HCT116 (cell line): ENCODE results near the gene UBL4B. TPM values are rescaled to one million over a fixed set of nuclear protein-coding genes. Genes with fewer than 3 reads are reported as not detected.

Source experiments
- ATAC-seq: fragments of 200-7000 bp; cut with Tn5 transposase; 2 replicates; pipeline ENCODE4 v1.9.1; 2020; ENCODE audit warnings: mild to moderate bottlenecking, moderate library complexity
- BruUV-seq: library from RNA; stranded (reverse); fragments of 400-500 nt; replicated peaks from 2 replicates; lab custom pipeline; 2021; lab: Mats Ljungman, UMichigan
- CTCF ChIA-PET: fragments of 300-600 bp; sonication (Branson Sonifier 250); formaldehyde crosslinking; loops from one replicate; lab custom pipeline; 2021; ENCODE audit warnings: antibody characterized with exemption; lab: Charles Lee
- POLR2A ChIA-PET: fragments of 300-600, 350-600 bp; sonication (Branson Sonifier 250); formaldehyde crosslinking; loops from one replicate; lab custom pipeline; 2021; ENCODE audit warnings: antibody characterized with exemption; lab: Charles Lee
- RAD21 ChIA-PET, 2 experiments: fragments of 300-600 bp; sonication (Branson Sonifier 250); formaldehyde crosslinking; loops; one replicate each; lab custom pipeline; 2023; ENCODE audit warnings: low total read pairs in 2 of 2; ENCODE audit not compliant: uncharacterized antibody in 2 of 2, unreplicated experiment in 2 of 2, low non-redundant PET in 1 of 2; lab: Charles Lee
- DNase-seq: peaks from one replicate; pipeline ENCODE4 v3.0.0-alpha.2; 2010; ENCODE audit warnings: low read depth, low spot score
- H2AFZ ChIP-seq: fragments of 200-600 bp; shearing (Covaris generic), sonication (generic); 2 replicates; pipeline ENCODE4 v1.6.1; 2017; ENCODE audit warnings: low read depth, mixed run types, mixed read lengths, antibody characterized with exemption, low read length; ENCODE audit not compliant: poor library complexity, severe bottlenecking
- H3K27ac ChIP-seq: 2 replicates; pipeline ENCODE4 v1.5.1; 2012; ENCODE audit warnings: low read depth, low read length
- H3K27me3 ChIP-seq: fragments of 200-600 bp; sonication (generic); 2 replicates; pipeline ENCODE4 v1.6.1; 2016; ENCODE audit warnings: mixed run types, low read length, mixed read lengths; ENCODE audit not compliant: insufficient read depth
- H3K36me3 ChIP-seq, 2 experiments: fragments of 200-500 bp in 1 of 2; fragments of 200-600 bp in 1 of 2; sonication (Bioruptor generic) in 1 of 2; sonication (generic) in 1 of 2; 2 replicates each; pipeline versions ENCODE4 v1.5.1 to v1.6.1; 2014 to 2016; ENCODE audit warnings: low read length in 2 of 2, inconsistent platforms in 1 of 2, mixed read lengths in 1 of 2, mixed run types in 1 of 2; ENCODE audit not compliant: insufficient read depth in 2 of 2, control insufficient read depth in 1 of 2
- H3K4me1 ChIP-seq, 2 experiments: fragments of 200-600 bp in 1 of 2; sonication (generic) in 1 of 2; 2 replicates each; pipeline versions ENCODE4 v1.5.1 to v1.6.1; 2012 to 2017; ENCODE audit warnings: low read length in 2 of 2, inconsistent platforms in 1 of 2, mild to moderate bottlenecking in 1 of 2, mixed read lengths in 1 of 2, mixed run types in 1 of 2, moderate library complexity in 1 of 2; ENCODE audit not compliant: insufficient read depth in 2 of 2, control insufficient read depth in 1 of 2
- H3K4me2 ChIP-seq: fragments of 200-600 bp; sonication (generic); 2 replicates; pipeline ENCODE4 v1.6.1; 2017; ENCODE audit warnings: mixed run types, low read length, mixed read lengths
- H3K4me3 ChIP-seq, 2 experiments: fragments of 200-600 bp in 1 of 2; sonication (generic) in 1 of 2; replicated peaks in 1 of 2; 2 replicates each; pipeline ENCODE4 v1.5.1; 2011 to 2016; ENCODE audit warnings: low read length in 2 of 2, control low read depth in 1 of 2, low read depth in 1 of 2, mild to moderate bottlenecking in 1 of 2, mixed read lengths in 1 of 2, mixed run types in 1 of 2
- H3K79me2 ChIP-seq: fragments of 200-600 bp; sonication (generic); 2 replicates; pipeline ENCODE4 v1.6.1; 2017; ENCODE audit warnings: mild to moderate bottlenecking, mixed run types, low read length, moderate library complexity, mixed read lengths; ENCODE audit not compliant: insufficient read depth
- H3K9ac ChIP-seq: fragments of 200-600 bp; sonication (generic); 2 replicates; pipeline ENCODE4 v1.6.1; 2016; ENCODE audit warnings: low read length, mixed read lengths
- H3K9me2 ChIP-seq: fragments of 200-600 bp; sonication (generic), shearing (Covaris generic); 2 replicates; pipeline ENCODE4 v1.6.1; 2017; ENCODE audit warnings: mixed run types, mild to moderate bottlenecking, moderate library complexity; ENCODE audit not compliant: insufficient read depth
- H3K9me3 ChIP-seq, 2 experiments: fragments of 200-500 bp in 1 of 2; fragments of 200-600 bp in 1 of 2; sonication (Bioruptor generic) in 1 of 2; sonication (generic) in 1 of 2; 2 replicates each; pipeline ENCODE4 v1.6.1; 2014 to 2017; ENCODE audit warnings: low read length in 2 of 2, mixed read lengths in 2 of 2, inconsistent platforms in 1 of 2, low read depth in 1 of 2, mild to moderate bottlenecking in 1 of 2, mixed run types in 1 of 2, moderate library complexity in 1 of 2; ENCODE audit not compliant: control insufficient read depth in 1 of 2, insufficient read depth in 1 of 2
- H4K20me1 ChIP-seq: fragments of 200-600 bp; sonication (generic), shearing (Covaris generic); 2 replicates; pipeline ENCODE4 v1.6.1; 2017; ENCODE audit warnings: mixed run types, mild to moderate bottlenecking, moderate library complexity; ENCODE audit not compliant: insufficient read depth
- EGR1 ChIP-seq: IDR thresholded peaks from 2 replicates; pipeline ENCODE4 v1.6.1; 2012; ENCODE audit warnings: low read depth
- ELF1 ChIP-seq: IDR thresholded peaks from 2 replicates; pipeline ENCODE4 v1.6.1; 2012; ENCODE audit warnings: low read depth, borderline replicate concordance
- EZH2 ChIP-seq: fragments of 200-600 bp; sonication (generic); IDR thresholded peaks from 2 replicates; pipeline ENCODE4 v1.6.1; 2017; ENCODE audit warnings: antibody characterized with exemption, mixed run types
- EZH2phosphoT487 ChIP-seq: fragments of 200-600 bp; IDR thresholded peaks from 2 replicates; pipeline ENCODE4 v1.6.1; 2018; ENCODE audit warnings: antibody characterized with exemption, borderline replicate concordance
- FOSL1 ChIP-seq: IDR thresholded peaks from 2 replicates; pipeline ENCODE4 v1.6.1; 2012; ENCODE audit warnings: low read depth
- JUND ChIP-seq: IDR thresholded peaks from 2 replicates; pipeline ENCODE4 v1.6.1; 2012
- POLR2A ChIP-seq: IDR thresholded peaks from 2 replicates; pipeline ENCODE4 v1.7.0; 2011; ENCODE audit warnings: borderline replicate concordance; ENCODE audit not compliant: insufficient read depth, insufficient read length; ENCODE audit errors: extremely low read depth
- POLR2AphosphoS5 ChIP-seq: IDR thresholded peaks from 2 replicates; pipeline ENCODE4 v1.6.1; 2011; ENCODE audit warnings: mild to moderate bottlenecking, low read depth, low read length, moderate library complexity
- SP1 ChIP-seq: IDR thresholded peaks from 2 replicates; pipeline ENCODE4 v1.6.1; 2012; ENCODE audit warnings: low read depth
- SRF ChIP-seq: IDR thresholded peaks from 2 replicates; pipeline ENCODE4 v1.6.1; 2012; ENCODE audit warnings: low read depth
- TCF7L2 ChIP-seq: IDR thresholded peaks from 2 replicates; pipeline ENCODE4 v1.7.0; 2011; ENCODE audit warnings: borderline replicate concordance, inconsistent platforms; ENCODE audit not compliant: insufficient read depth, insufficient read length; ENCODE audit errors: extremely low read depth
- ZFX ChIP-seq: fragments of 450-650 bp; IDR thresholded peaks from 2 replicates; pipeline ENCODE4 v1.6.1; 2017
- ZNF274 ChIP-seq: fragments of 200-500 bp; sonication (Bioruptor generic); IDR thresholded peaks from 2 replicates; pipeline ENCODE4 v1.6.1; 2014; ENCODE audit warnings: mild to moderate bottlenecking, low read depth, low read length, inconsistent platforms
- intact Hi-C: fragments of 100-400 bp; cut with micrococcal nuclease; formaldehyde crosslinking; loops from 2 replicates; pipeline ENCODE4 v1.10.0; 2022
- total RNA-seq: library from RNA; stranded (reverse); gene quantifications from one replicate; pipeline ENCODE4 v1.2.1, GENCODE V29; 2021; ENCODE audit not compliant: unreplicated experiment
- TF ChIP-seq, protein P1 (sequence below), 3 experiments: fragments of 200-600 bp in 1 of 3; sonication (generic) in 1 of 3; IDR thresholded peaks in 2 of 3; conservative IDR thresholded peaks in 1 of 3; 2 replicates each; pipeline ENCODE4 v1.5.1; 2012 to 2017; ENCODE audit warnings: low read depth in 2 of 3, low read length in 2 of 3, antibody characterized with exemption in 1 of 3, borderline replicate concordance in 1 of 3, control low read depth in 1 of 3, mild to moderate bottlenecking in 1 of 3, mixed read lengths in 1 of 3, mixed run types in 1 of 3, moderate library complexity in 1 of 3; ENCODE audit not compliant: insufficient read depth in 1 of 3
- TF ChIP-seq, protein P2 (sequence below): IDR thresholded peaks from 2 replicates; pipeline ENCODE4 v1.6.1; 2012; ENCODE audit warnings: low read depth

UBL4B gene
- total RNA-seq, 1 experiment from 2014 or later, result 0.57 TPM

- H4K20me1 ChIP-seq, result no peaks in the 10 kb centered on the region
- no peak overlapping the region for H2AFZ ChIP-seq
- intact Hi-C loops, result no loop called here
- H3K4me2 ChIP-seq, result no peak overlapping the region
- no peaks in the 10 kb centered on the region for H3K9me3 ChIP-seq
- no peaks in the 10 kb centered on the region for H3K79me2 ChIP-seq
- no peak for ATAC-seq
- RAD21 ChIA-PET, result no interaction called here
- no TSS peak for BruUV-seq
- H3K9ac ChIP-seq, result no peak overlapping the region
- TF ChIP-seq JUND (no peak), ELF1 (no peak)
- TF ChIP-seq, all 23 proteins: peak for 0
- no peak for DNase-seq
- no peaks in the 10 kb centered on the region for H3K4me1 ChIP-seq
- H3K27me3 ChIP-seq, result no peaks in the 10 kb centered on the region
- ChIA-PET CTCF (interaction anchor here (1.3 to 1.4 kb wide), 2 partner anchors 21 to 25 kb away, joined by 5 to 6 read pairs; no protein-coding TSS in a partner anchor), POLR2A (no interaction called here)
- H3K4me3 ChIP-seq, result no peak overlapping the region
- H3K9me2 ChIP-seq, result no peaks in the 10 kb centered on the region
- no peaks in the 10 kb centered on the region for H3K36me3 ChIP-seq
- H3K27ac ChIP-seq, result no peak overlapping the region
Observed at GRCh38 chr1:110081061-110081460, 31.2 kb upstream of the UBL4B start.

DNA sequence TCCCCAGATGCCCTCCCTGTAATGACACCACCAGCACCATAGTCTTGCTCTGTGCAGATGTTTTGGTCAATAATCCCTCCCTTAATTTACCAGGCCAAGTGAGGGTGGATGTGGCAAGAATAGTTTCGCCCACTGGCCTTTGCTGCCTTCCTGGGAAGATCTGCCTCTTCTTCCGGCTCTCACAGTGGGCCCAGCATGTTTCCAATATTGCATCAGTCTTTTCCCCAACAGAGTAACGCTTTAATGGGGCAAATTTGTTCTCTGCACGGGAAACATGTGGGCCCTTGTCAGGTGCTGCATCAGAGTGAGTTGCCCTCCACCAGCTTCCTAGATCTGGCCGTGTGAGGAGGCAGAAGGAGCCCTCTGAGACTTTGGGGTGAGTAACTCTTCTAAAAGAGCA lies 29.8 kb upstream of the UBL4B start:
- Histone ChIP-seq H3K36me3 (no peaks in the 10 kb centered on the region), H3K79me2 (no peaks in the 10 kb centered on the region), H3K4me3 (no peak overlapping the region), H3K9me2 (no peaks in the 10 kb centered on the region), H3K9ac (no peak overlapping the region), H3K4me2 (no peak overlapping the region), H4K20me1 (no peaks in the 10 kb centered on the region), H3K27me3 (no peaks in the 10 kb centered on the region), H3K4me1 (no peaks in the 10 kb centered on the region), H3K27ac (no peak overlapping the region), H3K9me3 (no peaks in the 10 kb centered on the region), H2AFZ (no peak overlapping the region)
- ChIA-PET CTCF (interaction anchor here (1.0 kb wide), 1 partner anchor 9 kb away, joined by 3 read pairs; no protein-coding TSS in a partner anchor), POLR2A (no interaction called here), RAD21 (no interaction called here)
- no TSS peak for BruUV-seq
- no peak for ATAC-seq
- DNase-seq, result no peak
- intact Hi-C loops, result no loop called here
- TF ChIP-seq SP1 (no peak), POLR2A (no peak), EZH2 (no peak), ZNF274 (no peak), SRF (no peak), EGR1 (no peak), ZFX (no peak), FOSL1 (no peak), EZH2phosphoT487 (no peak), TCF7L2 (no peak), POLR2AphosphoS5 (no peak)
- TF ChIP-seq, protein P1, sequence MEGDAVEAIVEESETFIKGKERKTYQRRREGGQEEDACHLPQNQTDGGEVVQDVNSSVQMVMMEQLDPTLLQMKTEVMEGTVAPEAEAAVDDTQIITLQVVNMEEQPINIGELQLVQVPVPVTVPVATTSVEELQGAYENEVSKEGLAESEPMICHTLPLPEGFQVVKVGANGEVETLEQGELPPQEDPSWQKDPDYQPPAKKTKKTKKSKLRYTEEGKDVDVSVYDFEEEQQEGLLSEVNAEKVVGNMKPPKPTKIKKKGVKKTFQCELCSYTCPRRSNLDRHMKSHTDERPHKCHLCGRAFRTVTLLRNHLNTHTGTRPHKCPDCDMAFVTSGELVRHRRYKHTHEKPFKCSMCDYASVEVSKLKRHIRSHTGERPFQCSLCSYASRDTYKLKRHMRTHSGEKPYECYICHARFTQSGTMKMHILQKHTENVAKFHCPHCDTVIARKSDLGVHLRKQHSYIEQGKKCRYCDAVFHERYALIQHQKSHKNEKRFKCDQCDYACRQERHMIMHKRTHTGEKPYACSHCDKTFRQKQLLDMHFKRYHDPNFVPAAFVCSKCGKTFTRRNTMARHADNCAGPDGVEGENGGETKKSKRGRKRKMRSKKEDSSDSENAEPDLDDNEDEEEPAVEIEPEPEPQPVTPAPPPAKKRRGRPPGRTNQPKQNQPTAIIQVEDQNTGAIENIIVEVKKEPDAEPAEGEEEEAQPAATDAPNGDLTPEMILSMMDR (IDR thresholded peaks at IDR 0.05 in 2 of 3, conservative IDR thresholded peaks at IDR 0.05 in 1 of 3; ENCODE audit: borderline replicate concordance in 1 of 3, insufficient read depth in 1 of 3, low read depth in 2 of 3, low read length in 2 of 3), result no peak
- TF ChIP-seq, protein P2, sequence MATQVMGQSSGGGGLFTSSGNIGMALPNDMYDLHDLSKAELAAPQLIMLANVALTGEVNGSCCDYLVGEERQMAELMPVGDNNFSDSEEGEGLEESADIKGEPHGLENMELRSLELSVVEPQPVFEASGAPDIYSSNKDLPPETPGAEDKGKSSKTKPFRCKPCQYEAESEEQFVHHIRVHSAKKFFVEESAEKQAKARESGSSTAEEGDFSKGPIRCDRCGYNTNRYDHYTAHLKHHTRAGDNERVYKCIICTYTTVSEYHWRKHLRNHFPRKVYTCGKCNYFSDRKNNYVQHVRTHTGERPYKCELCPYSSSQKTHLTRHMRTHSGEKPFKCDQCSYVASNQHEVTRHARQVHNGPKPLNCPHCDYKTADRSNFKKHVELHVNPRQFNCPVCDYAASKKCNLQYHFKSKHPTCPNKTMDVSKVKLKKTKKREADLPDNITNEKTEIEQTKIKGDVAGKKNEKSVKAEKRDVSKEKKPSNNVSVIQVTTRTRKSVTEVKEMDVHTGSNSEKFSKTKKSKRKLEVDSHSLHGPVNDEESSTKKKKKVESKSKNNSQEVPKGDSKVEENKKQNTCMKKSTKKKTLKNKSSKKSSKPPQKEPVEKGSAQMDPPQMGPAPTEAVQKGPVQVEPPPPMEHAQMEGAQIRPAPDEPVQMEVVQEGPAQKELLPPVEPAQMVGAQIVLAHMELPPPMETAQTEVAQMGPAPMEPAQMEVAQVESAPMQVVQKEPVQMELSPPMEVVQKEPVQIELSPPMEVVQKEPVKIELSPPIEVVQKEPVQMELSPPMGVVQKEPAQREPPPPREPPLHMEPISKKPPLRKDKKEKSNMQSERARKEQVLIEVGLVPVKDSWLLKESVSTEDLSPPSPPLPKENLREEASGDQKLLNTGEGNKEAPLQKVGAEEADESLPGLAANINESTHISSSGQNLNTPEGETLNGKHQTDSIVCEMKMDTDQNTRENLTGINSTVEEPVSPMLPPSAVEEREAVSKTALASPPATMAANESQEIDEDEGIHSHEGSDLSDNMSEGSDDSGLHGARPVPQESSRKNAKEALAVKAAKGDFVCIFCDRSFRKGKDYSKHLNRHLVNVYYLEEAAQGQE, result no peak
